Measurements from ENCODE around the gene USP33.
"Not testable (repeated sequence)": the region's sequence is repeated elsewhere in the genome, so short reads cannot be mapped to it uniquely, and the experiment has no call there.

DNA sequence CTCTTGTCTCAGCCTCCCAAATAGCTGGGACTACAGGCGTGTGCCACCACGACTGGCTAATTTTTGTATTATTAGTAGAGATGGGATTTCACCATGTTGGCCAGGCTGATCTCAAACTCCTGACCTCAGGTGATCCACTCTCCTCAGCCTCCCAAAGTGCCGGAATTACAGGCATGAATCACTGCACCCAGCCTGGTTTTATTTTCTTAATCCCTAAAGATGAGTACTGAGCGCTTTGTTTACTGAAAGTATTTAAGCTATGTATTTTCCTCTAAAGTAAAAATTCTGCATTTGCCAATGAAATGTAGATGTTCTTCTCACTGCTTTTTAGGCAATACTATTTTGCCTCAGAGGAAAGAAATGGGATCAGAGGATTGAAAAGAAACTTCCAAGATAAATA is 10.2 kb downstream of the USP33 start:
- TF ChIP-seq, protein P1, sequence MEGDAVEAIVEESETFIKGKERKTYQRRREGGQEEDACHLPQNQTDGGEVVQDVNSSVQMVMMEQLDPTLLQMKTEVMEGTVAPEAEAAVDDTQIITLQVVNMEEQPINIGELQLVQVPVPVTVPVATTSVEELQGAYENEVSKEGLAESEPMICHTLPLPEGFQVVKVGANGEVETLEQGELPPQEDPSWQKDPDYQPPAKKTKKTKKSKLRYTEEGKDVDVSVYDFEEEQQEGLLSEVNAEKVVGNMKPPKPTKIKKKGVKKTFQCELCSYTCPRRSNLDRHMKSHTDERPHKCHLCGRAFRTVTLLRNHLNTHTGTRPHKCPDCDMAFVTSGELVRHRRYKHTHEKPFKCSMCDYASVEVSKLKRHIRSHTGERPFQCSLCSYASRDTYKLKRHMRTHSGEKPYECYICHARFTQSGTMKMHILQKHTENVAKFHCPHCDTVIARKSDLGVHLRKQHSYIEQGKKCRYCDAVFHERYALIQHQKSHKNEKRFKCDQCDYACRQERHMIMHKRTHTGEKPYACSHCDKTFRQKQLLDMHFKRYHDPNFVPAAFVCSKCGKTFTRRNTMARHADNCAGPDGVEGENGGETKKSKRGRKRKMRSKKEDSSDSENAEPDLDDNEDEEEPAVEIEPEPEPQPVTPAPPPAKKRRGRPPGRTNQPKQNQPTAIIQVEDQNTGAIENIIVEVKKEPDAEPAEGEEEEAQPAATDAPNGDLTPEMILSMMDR (IDR thresholded peaks at IDR 0.05) = not testable (repeated sequence)
- TF ChIP-seq POLR2A (IDR thresholded peaks at IDR 0.05) = not testable (repeated sequence)

Measured in heart left ventricle (tissue), 13 donors.